WTC11 (cell line): ENCODE results near the gene ARHGAP15. TPM values are rescaled to one million over a fixed set of nuclear protein-coding genes. Genes with fewer than 3 reads are reported as not detected.

ENCODE experiments used
- ATAC-seq: fragments of 200-7000 bp; cut with Tn5 transposase; 2 replicates; pipeline ENCODE4 v1.10.0; 2021; ENCODE audit warnings: mild to moderate bottlenecking, moderate library complexity
- CTCF ChIA-PET: fragments of 300-600 bp; sonication (Branson Sonifier 250); formaldehyde crosslinking; loops from one replicate; lab custom pipeline; 2021; ENCODE audit warnings: antibody characterized with exemption; lab: Charles Lee
- POLR2A ChIA-PET: fragments of 350-600 bp; sonication (Branson Sonifier 250); formaldehyde crosslinking; loops from one replicate; lab custom pipeline; 2021; ENCODE audit warnings: antibody characterized with exemption; lab: Charles Lee
- DNase-seq: peaks from one replicate; pipeline ENCODE4 v3.0.0; 2021; ENCODE audit warnings: low spot score
- H3K27ac Mint-ChIP-seq: 2 replicates; pipeline ENCODE4 v1.8.0; 2021; ENCODE audit warnings: mixed read lengths
- H3K27me3 Mint-ChIP-seq: 2 replicates; pipeline ENCODE4 v1.8.0; 2021; ENCODE audit warnings: low read depth, mild to moderate bottlenecking, moderate library complexity, mixed read lengths
- H3K36me3 Mint-ChIP-seq: 2 replicates; pipeline ENCODE4 v1.8.0; 2021; ENCODE audit warnings: mixed read lengths
- H3K4me1 Mint-ChIP-seq: 2 replicates; pipeline ENCODE4 v1.8.0; 2022; ENCODE audit warnings: mixed read lengths
- H3K4me3 Mint-ChIP-seq: 2 replicates; pipeline ENCODE4 v1.8.0; 2021; ENCODE audit warnings: mild to moderate bottlenecking, moderate library complexity, mixed read lengths
- H3K9me3 Mint-ChIP-seq: 2 replicates; pipeline ENCODE4 v1.8.0; 2021; ENCODE audit warnings: mixed read lengths
- ESRRA ChIP-seq: sonication (generic); formaldehyde crosslinking; IDR thresholded peaks from 2 replicates; pipeline ENCODE4 v1.8.1; 2022; ENCODE audit warnings: mild to moderate bottlenecking, missing genetic modification reagents, borderline replicate concordance
- FOXJ3 ChIP-seq: sonication (generic); formaldehyde crosslinking; IDR thresholded peaks from 2 replicates; pipeline ENCODE4 v1.9.0; 2021; ENCODE audit warnings: missing genetic modification reagents, mild to moderate bottlenecking, borderline replicate concordance
- GABPB1 ChIP-seq: sonication (generic); formaldehyde crosslinking; IDR thresholded peaks from 2 replicates; pipeline ENCODE4 v1.8.1; 2023; ENCODE audit warnings: mild to moderate bottlenecking, missing genetic modification reagents
- JAZF1 ChIP-seq: fragments of 250-450 bp; sonication (Bioruptor Pico); IDR thresholded peaks from 2 replicates; pipeline ENCODE4 v1.9.0; 2021; ENCODE audit warnings: moderate library complexity, mild to moderate bottlenecking, inconsistent platforms
- KAT7 ChIP-seq: sonication (generic); formaldehyde crosslinking; IDR thresholded peaks from 2 replicates; pipeline ENCODE4 v1.8.1; 2023; ENCODE audit warnings: missing genetic modification reagents, mild to moderate bottlenecking, borderline replicate concordance
- NFATC4 ChIP-seq: fragments of 250-450 bp; sonication (Bioruptor Pico); IDR thresholded peaks from 2 replicates; pipeline ENCODE4 v1.9.0; 2021; ENCODE audit warnings: mild to moderate bottlenecking
- NFE2L1 ChIP-seq: sonication (generic); formaldehyde crosslinking; IDR thresholded peaks from 2 replicates; pipeline ENCODE4 v1.8.1; 2023; ENCODE audit warnings: missing genetic modification reagents
- NR3C1 ChIP-seq: sonication (generic); formaldehyde crosslinking; conservative IDR thresholded peaks from 2 replicates; pipeline ENCODE4 v1.8.1; 2023; ENCODE audit warnings: low read depth, mild to moderate bottlenecking, missing genetic modification reagents
- PRRX2 ChIP-seq: fragments of 250-450 bp; sonication (Bioruptor Pico); IDR thresholded peaks from 2 replicates; pipeline ENCODE4 v1.8.0; 2021; ENCODE audit warnings: mild to moderate bottlenecking
- RORB ChIP-seq: fragments of 250-450 bp; sonication (Bioruptor Pico); IDR thresholded peaks from 2 replicates; pipeline ENCODE4 v1.9.0; 2021; ENCODE audit warnings: mild to moderate bottlenecking
- SMAD4 ChIP-seq: sonication (generic); formaldehyde crosslinking; IDR thresholded peaks from 2 replicates; pipeline ENCODE4 v1.8.0; 2022; ENCODE audit warnings: mild to moderate bottlenecking, missing genetic modification reagents
- SOX15 ChIP-seq: fragments of 250-450 bp; sonication (Bioruptor Pico); IDR thresholded peaks from 2 replicates; pipeline ENCODE4 v1.9.0; 2021; ENCODE audit warnings: mild to moderate bottlenecking
- ZNF232 ChIP-seq: sonication (generic); formaldehyde crosslinking; IDR thresholded peaks from 2 replicates; pipeline ENCODE4 v1.8.0; 2022; ENCODE audit warnings: mild to moderate bottlenecking, missing genetic modification reagents
- total RNA-seq: library from RNA; stranded (reverse); gene quantifications from 3 replicates; pipeline ENCODE4 v1.2.3, GENCODE V29; 2021
- TF ChIP-seq, protein P1 (sequence below): fragments of 200-600 bp; IDR thresholded peaks from 2 replicates; pipeline ENCODE4 v1.8.0; 2022; ENCODE audit warnings: antibody characterized with exemption
- TF ChIP-seq, protein P2 (sequence below): sonication (generic); formaldehyde crosslinking; IDR thresholded peaks from 2 replicates; pipeline ENCODE4 v1.8.0; 2022; ENCODE audit warnings: mild to moderate bottlenecking, missing genetic modification reagents
- TF ChIP-seq, protein P3 (sequence below): sonication (generic); formaldehyde crosslinking; IDR thresholded peaks from 2 replicates; pipeline ENCODE4 v1.8.0; 2022; ENCODE audit warnings: mild to moderate bottlenecking, missing genetic modification reagents
- TF ChIP-seq, protein P4 (sequence below): sonication (generic); formaldehyde crosslinking; IDR thresholded peaks from 2 replicates; pipeline ENCODE4 v1.8.1; 2022; ENCODE audit warnings: low read depth, missing genetic modification reagents, borderline replicate concordance
- TF ChIP-seq, protein P5 (sequence below): sonication (generic); formaldehyde crosslinking; IDR thresholded peaks from 2 replicates; pipeline ENCODE4 v1.8.1; 2023; ENCODE audit warnings: mild to moderate bottlenecking, missing genetic modification reagents, moderate library complexity
- TF ChIP-seq, protein P6 (sequence below): sonication (generic); formaldehyde crosslinking; IDR thresholded peaks from 2 replicates; pipeline ENCODE4 v1.8.1; 2022; ENCODE audit warnings: low read depth, mild to moderate bottlenecking, moderate library complexity, missing genetic modification reagents, borderline replicate concordance
- TF ChIP-seq, protein P7 (sequence below): sonication (generic); formaldehyde crosslinking; IDR thresholded peaks from 2 replicates; pipeline ENCODE4 v1.8.1; 2023; ENCODE audit warnings: mild to moderate bottlenecking, missing genetic modification reagents, moderate library complexity

Gene ARHGAP15
- total RNA-seq, 1 experiment from 2014 or later: 0.28 TPM

DNA sequence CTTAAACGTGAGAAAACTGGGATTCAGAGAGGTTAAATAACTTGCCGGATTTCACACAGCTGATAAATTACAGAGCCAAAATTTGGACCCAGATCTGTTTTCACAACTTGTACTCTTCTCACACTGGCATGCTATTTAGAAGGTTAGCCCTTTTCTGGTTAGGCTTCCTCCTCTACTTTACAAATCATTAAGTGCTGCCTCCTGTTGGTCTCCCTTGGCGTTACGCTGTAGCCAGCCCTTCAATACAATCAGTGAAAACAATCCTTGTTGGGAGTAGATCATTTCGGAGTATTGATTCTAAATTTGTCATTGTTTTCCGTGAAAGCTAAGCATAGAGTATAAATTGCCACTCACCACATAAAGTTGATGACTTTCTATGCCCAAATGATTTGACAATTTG lies 153.5 kb downstream of the ARHGAP15 start:
- CTCF ChIA-PET: no interaction called here
- H3K27me3 Mint-ChIP-seq: no peaks in the 10 kb centered on the region
- POLR2A ChIA-PET: no interaction called here
- no peaks in the 10 kb centered on the region for H3K9me3 Mint-ChIP-seq
- H3K36me3 Mint-ChIP-seq: no peaks in the 10 kb centered on the region
- TF ChIP-seq NR3C1 (CRISPR knock-in tag) (no peak), RORB (no peak), SOX15 (no peak), ESRRA (CRISPR knock-in tag) (no peak), NFATC4 (CRISPR knock-in tag) (no peak), NFE2L1 (CRISPR knock-in tag) (no peak)
- TF ChIP-seq, protein P1, sequence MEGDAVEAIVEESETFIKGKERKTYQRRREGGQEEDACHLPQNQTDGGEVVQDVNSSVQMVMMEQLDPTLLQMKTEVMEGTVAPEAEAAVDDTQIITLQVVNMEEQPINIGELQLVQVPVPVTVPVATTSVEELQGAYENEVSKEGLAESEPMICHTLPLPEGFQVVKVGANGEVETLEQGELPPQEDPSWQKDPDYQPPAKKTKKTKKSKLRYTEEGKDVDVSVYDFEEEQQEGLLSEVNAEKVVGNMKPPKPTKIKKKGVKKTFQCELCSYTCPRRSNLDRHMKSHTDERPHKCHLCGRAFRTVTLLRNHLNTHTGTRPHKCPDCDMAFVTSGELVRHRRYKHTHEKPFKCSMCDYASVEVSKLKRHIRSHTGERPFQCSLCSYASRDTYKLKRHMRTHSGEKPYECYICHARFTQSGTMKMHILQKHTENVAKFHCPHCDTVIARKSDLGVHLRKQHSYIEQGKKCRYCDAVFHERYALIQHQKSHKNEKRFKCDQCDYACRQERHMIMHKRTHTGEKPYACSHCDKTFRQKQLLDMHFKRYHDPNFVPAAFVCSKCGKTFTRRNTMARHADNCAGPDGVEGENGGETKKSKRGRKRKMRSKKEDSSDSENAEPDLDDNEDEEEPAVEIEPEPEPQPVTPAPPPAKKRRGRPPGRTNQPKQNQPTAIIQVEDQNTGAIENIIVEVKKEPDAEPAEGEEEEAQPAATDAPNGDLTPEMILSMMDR: peak; percentile 55
- TF ChIP-seq, protein P2, sequence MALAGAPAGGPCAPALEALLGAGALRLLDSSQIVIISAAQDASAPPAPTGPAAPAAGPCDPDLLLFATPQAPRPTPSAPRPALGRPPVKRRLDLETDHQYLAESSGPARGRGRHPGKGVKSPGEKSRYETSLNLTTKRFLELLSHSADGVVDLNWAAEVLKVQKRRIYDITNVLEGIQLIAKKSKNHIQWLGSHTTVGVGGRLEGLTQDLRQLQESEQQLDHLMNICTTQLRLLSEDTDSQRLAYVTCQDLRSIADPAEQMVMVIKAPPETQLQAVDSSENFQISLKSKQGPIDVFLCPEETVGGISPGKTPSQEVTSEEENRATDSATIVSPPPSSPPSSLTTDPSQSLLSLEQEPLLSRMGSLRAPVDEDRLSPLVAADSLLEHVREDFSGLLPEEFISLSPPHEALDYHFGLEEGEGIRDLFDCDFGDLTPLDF: no peak
- TF ChIP-seq, all 79 proteins: peak for 1
- peak; percentile 87 for ATAC-seq
- Mint-ChIP-seq H3K4me1 (no peaks in the 10 kb centered on the region), H3K27ac (no peak overlapping the region), H3K4me3 (no peak overlapping the region)
- peak; percentile 69 for DNase-seq

DNA sequence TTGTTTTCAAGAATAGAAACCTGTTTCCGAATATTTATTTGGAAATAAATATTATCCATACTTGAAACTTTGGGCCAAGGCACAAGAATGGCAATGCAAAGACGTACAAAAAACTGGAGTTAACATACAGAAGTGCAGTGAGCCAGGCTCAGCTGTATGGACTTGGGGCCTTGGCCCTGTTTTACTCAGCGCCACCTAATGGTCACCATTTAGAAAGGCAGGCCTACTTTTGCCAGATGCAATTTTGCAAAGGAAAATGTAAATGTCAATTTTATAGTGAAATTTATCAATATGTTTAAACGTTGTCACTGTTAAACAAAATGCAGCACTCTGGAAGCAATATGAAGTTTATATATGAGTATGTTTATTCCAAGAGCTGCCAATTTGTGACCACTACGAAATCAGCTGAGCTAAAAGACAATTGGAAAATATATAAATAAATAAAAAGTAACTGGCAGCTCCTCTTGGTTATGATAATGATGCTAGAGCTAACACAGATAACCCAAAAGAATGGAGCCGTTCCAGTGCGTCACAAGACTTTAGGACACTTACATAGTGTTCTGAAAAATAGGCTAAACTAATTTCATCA lies 155.0 kb downstream of the ARHGAP15 start:
- TF ChIP-seq JAZF1 (CRISPR knock-in tag): no peak
- no peak for TF ChIP-seq GABPB1
- TF ChIP-seq, protein P3, sequence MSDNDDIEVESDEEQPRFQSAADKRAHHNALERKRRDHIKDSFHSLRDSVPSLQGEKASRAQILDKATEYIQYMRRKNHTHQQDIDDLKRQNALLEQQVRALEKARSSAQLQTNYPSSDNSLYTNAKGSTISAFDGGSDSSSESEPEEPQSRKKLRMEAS (CRISPR knock-in tag): no peak
- TF ChIP-seq, protein P1: peak; percentile 38; the same call in 1 of the 2 replicates
- DNase-seq (peak; percentile 17), ATAC-seq (peak; percentile 89)
- Mint-ChIP-seq H3K27me3 (no peaks in the 10 kb centered on the region), H3K4me3 (no peak overlapping the region), H3K9me3 (no peaks in the 10 kb centered on the region), H3K36me3 (no peaks in the 10 kb centered on the region), H3K4me1 (no peaks in the 10 kb centered on the region), H3K27ac (no peak overlapping the region)
- ChIA-PET POLR2A (no interaction called here), CTCF (interaction anchor here (0.6 to 1.7 kb wide), 22 partner anchors 8 to 205 kb away, joined by 3 to 8 read pairs (median 3); no protein-coding TSS in a partner anchor)

DNA sequence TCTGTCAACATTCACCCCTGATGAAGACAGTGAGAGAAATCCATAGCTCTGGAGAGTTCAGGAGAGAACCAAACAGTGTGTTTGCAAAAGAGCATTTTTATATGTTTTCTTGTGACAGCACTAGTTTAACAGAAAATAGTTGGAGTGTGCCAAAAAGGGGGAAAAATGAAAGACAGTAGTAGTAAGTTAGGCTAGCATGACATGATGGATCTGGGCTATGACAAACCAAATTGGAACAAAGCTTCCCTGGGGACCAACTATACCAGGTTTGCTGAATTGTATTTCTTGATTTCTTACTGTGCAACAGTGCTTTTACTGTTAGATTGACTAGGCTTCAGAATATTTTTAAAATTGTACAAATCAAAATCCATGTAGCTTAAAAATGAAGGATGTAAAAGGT lies 159.8 kb downstream of the ARHGAP15 start:
- no peak for TF ChIP-seq KAT7 (CRISPR knock-in tag)
- no peaks in the 10 kb centered on the region for H3K9me3 Mint-ChIP-seq
- H3K27me3 Mint-ChIP-seq: no peaks in the 10 kb centered on the region
- H3K36me3 Mint-ChIP-seq: no peaks in the 10 kb centered on the region
- H3K4me1 Mint-ChIP-seq: no peaks in the 10 kb centered on the region
- ChIA-PET CTCF (interaction anchor here (0.6 kb wide), 1 partner anchor 33 kb away, joined by 3 read pairs; no protein-coding TSS in a partner anchor), POLR2A (no interaction called here)
- H3K27ac Mint-ChIP-seq: no peak overlapping the region
- H3K4me3 Mint-ChIP-seq: no peak overlapping the region
- DNase-seq: no peak
- ATAC-seq: no peak

DNA sequence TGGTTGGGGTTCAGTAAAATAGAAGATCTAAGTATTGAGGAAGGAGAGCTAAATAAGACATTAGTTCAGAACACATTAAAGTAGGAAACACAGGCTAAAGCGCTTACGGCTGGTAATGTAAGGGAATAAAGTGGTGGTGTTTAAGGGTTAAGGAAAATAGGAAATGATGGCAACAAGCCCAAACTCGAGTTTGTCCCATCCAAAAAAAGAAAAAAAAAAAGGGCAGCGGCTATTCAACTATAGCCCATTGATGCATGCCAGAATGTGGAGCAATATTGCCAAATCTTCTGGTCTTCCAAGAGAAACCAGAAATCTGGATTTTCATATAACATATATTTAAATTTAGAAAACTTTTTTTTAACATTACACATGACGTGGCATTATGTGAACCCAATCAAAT lies 161.0 kb downstream of the ARHGAP15 start:
- CTCF ChIA-PET: no interaction called here
- Mint-ChIP-seq H3K36me3 (no peaks in the 10 kb centered on the region), H3K27ac (no peak overlapping the region), H3K4me3 (no peak overlapping the region), H3K4me1 (no peaks in the 10 kb centered on the region), H3K27me3 (no peaks in the 10 kb centered on the region), H3K9me3 (no peaks in the 10 kb centered on the region)
- DNase-seq (no peak), ATAC-seq (no peak)
- POLR2A ChIA-PET: no interaction called here
- TF ChIP-seq, protein P4, sequence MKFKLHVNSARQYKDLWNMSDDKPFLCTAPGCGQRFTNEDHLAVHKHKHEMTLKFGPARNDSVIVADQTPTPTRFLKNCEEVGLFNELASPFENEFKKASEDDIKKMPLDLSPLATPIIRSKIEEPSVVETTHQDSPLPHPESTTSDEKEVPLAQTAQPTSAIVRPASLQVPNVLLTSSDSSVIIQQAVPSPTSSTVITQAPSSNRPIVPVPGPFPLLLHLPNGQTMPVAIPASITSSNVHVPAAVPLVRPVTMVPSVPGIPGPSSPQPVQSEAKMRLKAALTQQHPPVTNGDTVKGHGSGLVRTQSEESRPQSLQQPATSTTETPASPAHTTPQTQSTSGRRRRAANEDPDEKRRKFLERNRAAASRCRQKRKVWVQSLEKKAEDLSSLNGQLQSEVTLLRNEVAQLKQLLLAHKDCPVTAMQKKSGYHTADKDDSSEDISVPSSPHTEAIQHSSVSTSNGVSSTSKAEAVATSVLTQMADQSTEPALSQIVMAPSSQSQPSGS (CRISPR knock-in tag): no peak
- TF ChIP-seq ZNF232 (CRISPR knock-in tag): no peak
- TF ChIP-seq FOXJ3 (CRISPR knock-in tag): no peak
- TF ChIP-seq SMAD4 (CRISPR knock-in tag): no peak
- TF ChIP-seq, protein P5, sequence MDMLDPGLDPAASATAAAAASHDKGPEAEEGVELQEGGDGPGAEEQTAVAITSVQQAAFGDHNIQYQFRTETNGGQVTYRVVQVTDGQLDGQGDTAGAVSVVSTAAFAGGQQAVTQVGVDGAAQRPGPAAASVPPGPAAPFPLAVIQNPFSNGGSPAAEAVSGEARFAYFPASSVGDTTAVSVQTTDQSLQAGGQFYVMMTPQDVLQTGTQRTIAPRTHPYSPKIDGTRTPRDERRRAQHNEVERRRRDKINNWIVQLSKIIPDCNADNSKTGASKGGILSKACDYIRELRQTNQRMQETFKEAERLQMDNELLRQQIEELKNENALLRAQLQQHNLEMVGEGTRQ (CRISPR knock-in tag): no peak
- no peak for TF ChIP-seq PRRX2 (CRISPR knock-in tag)
- TF ChIP-seq, protein P6, sequence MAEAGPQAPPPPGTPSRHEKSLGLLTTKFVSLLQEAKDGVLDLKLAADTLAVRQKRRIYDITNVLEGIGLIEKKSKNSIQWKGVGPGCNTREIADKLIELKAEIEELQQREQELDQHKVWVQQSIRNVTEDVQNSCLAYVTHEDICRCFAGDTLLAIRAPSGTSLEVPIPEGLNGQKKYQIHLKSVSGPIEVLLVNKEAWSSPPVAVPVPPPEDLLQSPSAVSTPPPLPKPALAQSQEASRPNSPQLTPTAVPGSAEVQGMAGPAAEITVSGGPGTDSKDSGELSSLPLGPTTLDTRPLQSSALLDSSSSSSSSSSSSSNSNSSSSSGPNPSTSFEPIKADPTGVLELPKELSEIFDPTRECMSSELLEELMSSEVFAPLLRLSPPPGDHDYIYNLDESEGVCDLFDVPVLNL (CRISPR knock-in tag): no peak
- no peak for TF ChIP-seq SOX15
- TF ChIP-seq, protein P7, sequence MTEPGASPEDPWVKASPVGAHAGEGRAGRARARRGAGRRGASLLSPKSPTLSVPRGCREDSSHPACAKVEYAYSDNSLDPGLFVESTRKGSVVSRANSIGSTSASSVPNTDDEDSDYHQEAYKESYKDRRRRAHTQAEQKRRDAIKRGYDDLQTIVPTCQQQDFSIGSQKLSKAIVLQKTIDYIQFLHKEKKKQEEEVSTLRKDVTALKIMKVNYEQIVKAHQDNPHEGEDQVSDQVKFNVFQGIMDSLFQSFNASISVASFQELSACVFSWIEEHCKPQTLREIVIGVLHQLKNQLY (CRISPR knock-in tag): no peak
